IgD-negative memory B cell (primary cell): ENCODE results near the gene SUPT20HL1. TPM values are rescaled to one million over a fixed set of nuclear protein-coding genes. Genes with fewer than 3 reads are reported as not detected.
"Not testable (repeated sequence)": the region's sequence is repeated elsewhere in the genome, so short reads cannot be mapped to it uniquely, and the experiment has no call there.

ENCODE experiments used
- H3K27ac Mint-ChIP-seq, 3 donors: one replicate each; pipeline ENCODE4 v1.8.0; 2020 to 2022; ENCODE audit warnings: mild to moderate bottlenecking in 3 of 3, mixed read lengths in 3 of 3, moderate library complexity in 1 of 3
- H3K27me3 Mint-ChIP-seq: one replicate; pipeline ENCODE4 v1.8.0; 2021; ENCODE audit warnings: mixed read lengths
- H3K36me3 Mint-ChIP-seq: one replicate; pipeline ENCODE4 v1.8.0; 2020; ENCODE audit warnings: mild to moderate bottlenecking, mixed read lengths
- H3K4me1 Mint-ChIP-seq, 3 donors: one replicate each; pipeline ENCODE4 v1.8.0; 2020 to 2022; ENCODE audit warnings: mixed read lengths in 3 of 3, mild to moderate bottlenecking in 1 of 3
- H3K4me3 Mint-ChIP-seq, 4 donors: one replicate each; pipeline ENCODE4 v1.8.0; 2020 to 2022; ENCODE audit warnings: mild to moderate bottlenecking in 4 of 4, mixed read lengths in 4 of 4, moderate library complexity in 3 of 4
- H3K9me3 Mint-ChIP-seq, 3 donors: one replicate each; pipeline ENCODE4 v1.8.0; 2020 to 2021; ENCODE audit warnings: mixed read lengths in 3 of 3, mild to moderate bottlenecking in 1 of 3
- polyA plus RNA-seq: library from polyadenylated mRNA; unstranded; fragments of 300-500 nt; fragmentation: Illumina TruSeq; gene quantifications from one replicate; pipeline ENCODE4 v1.2.3, GENCODE V29; 2021

SUPT20HL1 gene
- polyA plus RNA-seq, 1 donor from 2014 or later, result not detected

GRCh38 chrX:24375600-24376131 is 15.2 kb downstream of the SUPT20HL1 start:
- peaks cover 0 to 7% (median 4%) of the 10 kb centered on the region in 3 donors for H3K4me1 Mint-ChIP-seq
- H3K27me3 Mint-ChIP-seq, result peaks cover 11% of the 10 kb centered on the region
- no peak overlapping the region for H3K27ac Mint-ChIP-seq

GRCh38 chrX:24376403-24376802 is 16.0 kb downstream of the SUPT20HL1 start:
- H3K27ac Mint-ChIP-seq, result no peak overlapping the region
- no peaks in the 10 kb centered on the region for H3K36me3 Mint-ChIP-seq
- H3K4me3 Mint-ChIP-seq, result no peak overlapping the region
- H3K9me3 Mint-ChIP-seq, result no peaks in the 10 kb centered on the region
- peaks cover 9% of the 10 kb centered on the region for H3K27me3 Mint-ChIP-seq
- peaks cover 0 to under 1% (median under 1%) of the 10 kb centered on the region in 3 donors for H3K4me1 Mint-ChIP-seq

More at GRCh38 chrX:24375600-24376131, 15.2 kb downstream of the SUPT20HL1 start:
- no peaks in the 10 kb centered on the region for H3K36me3 Mint-ChIP-seq
- H3K9me3 Mint-ChIP-seq, result no peaks in the 10 kb centered on the region
- H3K4me3 Mint-ChIP-seq, result no peak overlapping the region

- no peaks in the 10 kb centered on the region for H3K36me3 Mint-ChIP-seq
- H3K4me3 Mint-ChIP-seq, result no peak overlapping the region
- no peaks in the 10 kb centered on the region for H3K4me1 Mint-ChIP-seq
- peaks cover 4% of the 10 kb centered on the region for H3K27me3 Mint-ChIP-seq
- H3K9me3 Mint-ChIP-seq, result no peaks in the 10 kb centered on the region
- peak overlapping the region in 1 of 3 donors; percentile 32 for H3K27ac Mint-ChIP-seq
Measured at GRCh38 chrX:24377195-24377594, 16.8 kb downstream of the SUPT20HL1 start.

GRCh38 chrX:24377911-24378468 is 17.6 kb downstream of the SUPT20HL1 start:
- Mint-ChIP-seq H3K36me3 (no peaks in the 10 kb centered on the region), H3K4me1 (no peaks in the 10 kb centered on the region), H3K4me3 (no peak overlapping the region), H3K27me3 (peaks cover 4% of the 10 kb centered on the region), H3K27ac (no peak overlapping the region), H3K9me3 (no peaks in the 10 kb centered on the region)

- H3K4me1 Mint-ChIP-seq, result no peaks in the 10 kb centered on the region
- no peak overlapping the region for H3K4me3 Mint-ChIP-seq
- peaks cover 0 to 2% (median 0%) of the 10 kb centered on the region in 3 donors for H3K9me3 Mint-ChIP-seq
- H3K27me3 Mint-ChIP-seq, result peaks cover 3% of the 10 kb centered on the region
- no peak overlapping the region for H3K27ac Mint-ChIP-seq
- no peaks in the 10 kb centered on the region for H3K36me3 Mint-ChIP-seq
Measured at GRCh38 chrX:24378706-24379105, 18.3 kb downstream of the SUPT20HL1 start.

GRCh38 chrX:24380262-24381187 is 20.1 kb downstream of the SUPT20HL1 start:
- peaks cover 6% of the 10 kb centered on the region for H3K27me3 Mint-ChIP-seq
- H3K4me1 Mint-ChIP-seq, result no peaks in the 10 kb centered on the region
- no peaks in the 10 kb centered on the region for H3K36me3 Mint-ChIP-seq
- peaks cover 0 to 2% (median 0%) of the 10 kb centered on the region in 3 donors for H3K9me3 Mint-ChIP-seq
- H3K4me3 Mint-ChIP-seq, result no peak overlapping the region
- no peak overlapping the region for H3K27ac Mint-ChIP-seq

GRCh38 chrX:24382315-24382714 is 21.9 kb downstream of the SUPT20HL1 start:
- H3K27me3 Mint-ChIP-seq, H3K36me3 Mint-ChIP-seq, H3K27ac Mint-ChIP-seq, H3K9me3 Mint-ChIP-seq, H3K4me3 Mint-ChIP-seq, H3K4me1 Mint-ChIP-seq: not testable (repeated sequence)

- no peak overlapping the region for H3K4me3 Mint-ChIP-seq
- no peaks in the 10 kb centered on the region for H3K36me3 Mint-ChIP-seq
- H3K4me1 Mint-ChIP-seq, result no peaks in the 10 kb centered on the region
- H3K27me3 Mint-ChIP-seq, result peaks cover 16% of the 10 kb centered on the region
- H3K9me3 Mint-ChIP-seq, result peaks cover 0 to 2% (median 0%) of the 10 kb centered on the region in 3 donors
- H3K27ac Mint-ChIP-seq, result peak overlapping the region in 1 of 3 donors; percentile 69
Measured at GRCh38 chrX:24387724-24388123, 27.3 kb downstream of the SUPT20HL1 start.

GRCh38 chrX:24391389-24391788 is 30.9 kb downstream of the SUPT20HL1 start:
- Mint-ChIP-seq H3K9me3 (no peaks in the 10 kb centered on the region), H3K4me1 (peaks cover 2 to 4% (median 3%) of the 10 kb centered on the region in 3 donors), H3K27me3 (peaks cover 19% of the 10 kb centered on the region), H3K36me3 (no peaks in the 10 kb centered on the region), H3K27ac (no peak overlapping the region), H3K4me3 (no peak overlapping the region)

- H3K4me3 Mint-ChIP-seq, result no peak overlapping the region
- no peaks in the 10 kb centered on the region for H3K9me3 Mint-ChIP-seq
- peaks cover 2 to 4% (median 3%) of the 10 kb centered on the region in 3 donors for H3K4me1 Mint-ChIP-seq
- H3K36me3 Mint-ChIP-seq, result no peaks in the 10 kb centered on the region
- no peak overlapping the region for H3K27ac Mint-ChIP-seq
- peaks cover 19% of the 10 kb centered on the region for H3K27me3 Mint-ChIP-seq
Measured at GRCh38 chrX:24391843-24392242, 31.4 kb downstream of the SUPT20HL1 start.

- Mint-ChIP-seq H3K4me1 (peaks cover 3 to 4% (median 4%) of the 10 kb centered on the region in 3 donors), H3K4me3 (no peak overlapping the region), H3K27me3 (peaks cover 19% of the 10 kb centered on the region), H3K36me3 (no peaks in the 10 kb centered on the region), H3K9me3 (no peaks in the 10 kb centered on the region), H3K27ac (no peak overlapping the region)
Measured at GRCh38 chrX:24392709-24393108, 32.3 kb downstream of the SUPT20HL1 start.

GRCh38 chrX:24395775-24396174 is 35.3 kb downstream of the SUPT20HL1 start:
- H3K4me1 Mint-ChIP-seq, result peaks cover 3 to 8% (median 4%) of the 10 kb centered on the region in 3 donors
- no peak overlapping the region for H3K27ac Mint-ChIP-seq
- no peak overlapping the region for H3K4me3 Mint-ChIP-seq
- H3K27me3 Mint-ChIP-seq, result peaks cover 12% of the 10 kb centered on the region
- H3K36me3 Mint-ChIP-seq, result no peaks in the 10 kb centered on the region
- H3K9me3 Mint-ChIP-seq, result no peaks in the 10 kb centered on the region

GRCh38 chrX:24396236-24396930 is 35.9 kb downstream of the SUPT20HL1 start:
- no peaks in the 10 kb centered on the region for H3K9me3 Mint-ChIP-seq
- peak overlapping the region in 1 of 3 donors; percentile 4 for H3K27ac Mint-ChIP-seq
- no peak overlapping the region for H3K4me3 Mint-ChIP-seq

GRCh38 chrX:24396931-24397279 is 36.5 kb downstream of the SUPT20HL1 start:
- Mint-ChIP-seq H3K4me3 (no peak overlapping the region), H3K36me3 (no peaks in the 10 kb centered on the region), H3K4me1 (peaks cover 3 to 8% (median 4%) of the 10 kb centered on the region in 3 donors), H3K9me3 (no peaks in the 10 kb centered on the region), H3K27ac (no peak overlapping the region), H3K27me3 (peaks cover 10% of the 10 kb centered on the region)

More at GRCh38 chrX:24396236-24396930, 35.9 kb downstream of the SUPT20HL1 start:
- Mint-ChIP-seq H3K36me3 (no peaks in the 10 kb centered on the region), H3K4me1 (peaks cover 3 to 8% (median 4%) of the 10 kb centered on the region in 3 donors), H3K27me3 (peaks cover 10% of the 10 kb centered on the region)

- Mint-ChIP-seq H3K4me3 (no peak overlapping the region), H3K4me1 (peaks cover 3 to 8% (median 4%) of the 10 kb centered on the region in 3 donors), H3K27ac (no peak overlapping the region), H3K9me3 (no peaks in the 10 kb centered on the region), H3K36me3 (no peaks in the 10 kb centered on the region), H3K27me3 (peaks cover 3% of the 10 kb centered on the region)
Measured at GRCh38 chrX:24398766-24399165, 38.3 kb downstream of the SUPT20HL1 start.
